Uterus (tissue), 4 donors: ENCODE measurements around the gene PGBD5. TPM values are rescaled to one million over a fixed set of nuclear protein-coding genes. Genes with fewer than 3 reads are reported as not detected.
A peak's percentile ranks its signal among the peaks of the same experiment; 100 is the strongest.

Experiments used
- DNase-seq, 2 donors: peaks; one replicate each; pipeline ENCODE4 v3.0.0-alpha.2; 2019 to 2020
- H3K27ac ChIP-seq, 2 donors: fragments of 200-600 bp; sonication (generic); 1 replicate in 1 of 2; 2 replicates in 1 of 2; pipeline ENCODE4 v1.5.1; 2016 to 2018
- H3K27me3 ChIP-seq, 2 donors: fragments of 200-600 bp; sonication (generic); one replicate each; pipeline ENCODE4 v1.5.1; 2018 to 2019; ENCODE audit warnings: control low read depth in 1 of 2
- H3K36me3 ChIP-seq, 2 donors: fragments of 200-600 bp; sonication (generic); one replicate each; pipeline ENCODE4 v1.5.1; 2019; ENCODE audit warnings: control low read depth in 1 of 2
- H3K4me1 ChIP-seq, 2 donors: fragments of 200-600 bp; sonication (generic); one replicate each; pipeline ENCODE4 v1.5.1; 2018 to 2019; ENCODE audit warnings: control low read depth in 1 of 2
- H3K4me3 ChIP-seq, 2 donors: fragments of 200-600 bp; sonication (generic); 1 replicate in 1 of 2; 2 replicates in 1 of 2; pipeline ENCODE4 v1.5.1; 2018 to 2019; ENCODE audit warnings: mild to moderate bottlenecking in 1 of 2
- H3K9me3 ChIP-seq, 2 donors: fragments of 200-600 bp; sonication (generic); one replicate each; pipeline ENCODE4 v1.5.1; 2019; ENCODE audit warnings: control low read depth in 1 of 2
- POLR2A ChIP-seq, 2 donors: fragments of 450-650 bp; IDR thresholded peaks; one replicate each; pipeline ENCODE4 v1.6.1; 2016; ENCODE audit warnings: antibody characterized with exemption in 2 of 2, mild to moderate bottlenecking in 1 of 2, moderate library complexity in 1 of 2
- intact Hi-C: fragments of 100-400 bp; cut with DNase I; formaldehyde crosslinking; loops from one replicate; pipeline ENCODE4 v1.15.1; 2023; ENCODE audit warnings: low total_unique reads
- total RNA-seq, 4 donors: library from RNA; depleted of rRNA in 3 of 4; stranded (reverse); fragments of >200 nt in 3 of 4; gene quantifications; one replicate each; pipeline versions ENCODE4 v1.1.0 to v1.2.4, GENCODE V29; 2014 to 2023
- TF ChIP-seq, protein P1 (sequence below), 4 experiments: fragments of 200-600 bp in 2 of 4; fragments of 450-650 bp in 2 of 4; sonication (generic) in 2 of 4; IDR thresholded peaks; one replicate each; pipeline ENCODE4 v1.5.1; 2016 to 2019; ENCODE audit warnings: antibody characterized with exemption in 4 of 4, mild to moderate bottlenecking in 2 of 4, moderate library complexity in 1 of 4
- donor health status: DM: yes; HTN: yes; CAD: no.

PGBD5 gene
- total RNA-seq, 4 donors from 2014 or later: under 0.01 to 0.69 (median 0.11) TPM

DNA sequence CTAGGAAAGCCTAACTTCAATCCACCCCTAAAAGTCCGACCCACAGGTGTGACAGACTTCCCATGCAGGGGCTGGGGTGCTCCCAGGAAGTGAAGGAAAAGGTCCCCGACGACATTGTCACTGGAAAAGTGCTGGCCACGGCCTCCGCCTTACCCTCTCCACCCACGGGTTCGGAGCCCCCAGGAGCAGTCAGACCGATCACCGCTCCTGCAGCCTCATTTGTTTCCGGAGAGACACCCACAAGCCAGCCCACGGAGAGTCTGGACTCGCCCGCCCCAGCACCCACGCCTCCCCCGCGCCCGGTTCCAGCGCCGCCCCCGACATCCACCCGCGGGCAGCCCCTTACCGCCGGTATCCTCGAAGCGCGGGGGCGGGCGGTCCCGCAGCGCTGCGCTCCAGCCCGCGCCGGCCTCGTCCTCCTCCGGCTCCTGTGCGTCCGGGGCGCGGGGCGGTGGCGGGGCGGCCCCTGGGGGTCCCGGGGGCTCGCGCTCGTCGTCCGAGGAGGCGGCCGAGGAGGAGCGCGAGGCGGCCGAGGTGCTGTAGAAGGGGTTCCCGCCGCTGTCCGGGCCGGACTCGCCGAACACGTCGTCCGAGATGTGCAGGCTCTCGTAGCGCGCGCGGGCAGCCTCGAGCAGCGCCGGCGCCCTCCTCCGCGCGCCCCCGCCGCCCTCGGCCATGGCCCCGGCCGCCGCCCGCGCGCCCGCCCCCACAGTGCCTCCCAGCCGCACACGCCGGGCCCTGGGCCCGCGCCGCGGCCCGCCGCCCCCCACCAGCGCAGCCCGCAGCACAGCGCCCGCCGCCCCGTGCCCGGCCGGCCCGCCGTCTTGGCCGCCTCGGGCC is 660 bp downstream of the PGBD5 start:
- no peaks in the 10 kb centered on the region for H3K9me3 ChIP-seq
- DNase-seq: no peak
- H3K4me3 ChIP-seq: peak overlapping the region in 1 of 2 donors; percentile 13
- H3K27me3 ChIP-seq: no peaks in the 10 kb centered on the region
- H3K27ac ChIP-seq: no peak overlapping the region
- no peaks in the 10 kb centered on the region for H3K36me3 ChIP-seq
- no peak for TF ChIP-seq POLR2A (IDR thresholded peaks at IDR 0.05)
- TF ChIP-seq, protein P1, sequence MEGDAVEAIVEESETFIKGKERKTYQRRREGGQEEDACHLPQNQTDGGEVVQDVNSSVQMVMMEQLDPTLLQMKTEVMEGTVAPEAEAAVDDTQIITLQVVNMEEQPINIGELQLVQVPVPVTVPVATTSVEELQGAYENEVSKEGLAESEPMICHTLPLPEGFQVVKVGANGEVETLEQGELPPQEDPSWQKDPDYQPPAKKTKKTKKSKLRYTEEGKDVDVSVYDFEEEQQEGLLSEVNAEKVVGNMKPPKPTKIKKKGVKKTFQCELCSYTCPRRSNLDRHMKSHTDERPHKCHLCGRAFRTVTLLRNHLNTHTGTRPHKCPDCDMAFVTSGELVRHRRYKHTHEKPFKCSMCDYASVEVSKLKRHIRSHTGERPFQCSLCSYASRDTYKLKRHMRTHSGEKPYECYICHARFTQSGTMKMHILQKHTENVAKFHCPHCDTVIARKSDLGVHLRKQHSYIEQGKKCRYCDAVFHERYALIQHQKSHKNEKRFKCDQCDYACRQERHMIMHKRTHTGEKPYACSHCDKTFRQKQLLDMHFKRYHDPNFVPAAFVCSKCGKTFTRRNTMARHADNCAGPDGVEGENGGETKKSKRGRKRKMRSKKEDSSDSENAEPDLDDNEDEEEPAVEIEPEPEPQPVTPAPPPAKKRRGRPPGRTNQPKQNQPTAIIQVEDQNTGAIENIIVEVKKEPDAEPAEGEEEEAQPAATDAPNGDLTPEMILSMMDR (IDR thresholded peaks at IDR 0.05): no peak
- H3K4me1 ChIP-seq: peaks cover 0 to 9% of the 10 kb centered on the region in 2 donors
- intact Hi-C loops: no loop called here

DNA sequence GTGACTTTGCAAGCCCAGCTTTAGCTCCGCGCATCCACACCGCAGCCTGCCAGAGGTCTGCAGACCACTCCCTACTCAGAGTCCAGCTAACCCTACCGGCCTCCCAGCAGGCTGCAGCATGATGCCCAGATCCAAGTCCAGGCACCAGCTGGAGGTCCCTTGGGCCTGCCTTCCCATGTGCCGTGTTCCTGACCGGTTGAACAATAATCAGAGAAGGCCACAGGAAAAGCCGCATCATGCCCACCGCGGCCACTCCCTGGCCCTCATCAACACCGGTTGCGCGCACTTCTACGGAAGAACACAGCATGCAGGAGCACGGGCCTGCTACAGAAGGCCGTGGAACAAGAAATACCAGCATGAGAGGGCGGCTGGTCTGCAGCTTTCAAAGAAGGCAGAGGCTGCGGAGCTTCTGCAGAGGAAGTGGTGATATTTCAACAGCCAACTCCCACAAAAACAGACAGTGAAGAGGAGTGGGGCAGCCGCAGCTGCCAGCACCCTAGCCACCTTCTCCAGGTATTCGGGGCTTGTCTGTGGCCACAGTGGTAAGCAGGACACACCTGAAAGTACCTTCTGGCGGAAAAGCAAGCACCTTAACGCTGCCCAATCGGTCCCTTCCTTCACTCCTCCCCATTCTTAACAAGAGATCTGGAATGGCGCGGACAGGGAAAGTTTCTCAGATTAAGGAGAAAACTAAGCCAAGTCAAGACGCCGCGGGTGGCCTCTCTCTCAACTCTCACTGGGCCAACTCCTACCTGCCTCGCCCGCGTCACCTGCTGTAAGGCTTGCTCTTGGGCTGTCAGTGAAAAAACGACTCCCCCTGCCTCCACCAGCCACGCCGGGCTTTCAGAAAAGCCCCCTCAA is 1.5 kb downstream of the PGBD5 start:
- no peaks in the 10 kb centered on the region for H3K27me3 ChIP-seq

DNA sequence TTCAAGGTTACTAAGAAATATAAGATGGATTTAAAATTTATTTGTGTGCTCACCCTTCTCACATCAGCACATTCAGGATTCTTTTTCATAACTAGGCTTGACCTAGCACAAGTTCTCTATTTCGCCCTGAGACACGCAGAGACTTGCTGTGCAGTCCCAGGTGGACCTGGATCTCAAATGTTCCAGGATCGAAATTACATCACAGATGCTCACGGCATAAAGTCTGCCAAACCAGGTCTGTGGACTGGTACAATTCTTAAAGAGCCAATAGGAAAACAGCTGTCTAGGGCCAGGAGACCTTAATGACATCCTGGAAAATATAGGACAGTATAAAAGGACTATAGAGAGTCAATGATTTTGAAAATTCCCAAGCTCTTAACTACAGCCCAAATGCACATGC is 2.2 kb downstream of the PGBD5 start:
- Histone ChIP-seq H3K9me3 (no peaks in the 10 kb centered on the region), H3K27me3 (no peaks in the 10 kb centered on the region), H3K4me1 (peaks cover 0 to 9% of the 10 kb centered on the region in 2 donors), H3K36me3 (no peaks in the 10 kb centered on the region), H3K27ac (no peak overlapping the region), H3K4me3 (no peak overlapping the region)
- intact Hi-C loops: no loop called here
- TF ChIP-seq POLR2A (IDR thresholded peaks at IDR 0.05): no peak
- TF ChIP-seq, protein P1 (IDR thresholded peaks at IDR 0.05): no peak
- no peak for DNase-seq

More for the DNA sequence above, 1.5 kb downstream of the PGBD5 start:
- Histone ChIP-seq H3K36me3 (no peaks in the 10 kb centered on the region), H3K4me1 (peaks cover 0 to 9% of the 10 kb centered on the region in 2 donors), H3K4me3 (peak overlapping the region in 1 of 2 donors; percentile 13), H3K27ac (no peak overlapping the region), H3K9me3 (no peaks in the 10 kb centered on the region)
- intact Hi-C loops: no loop called here
- TF ChIP-seq POLR2A (IDR thresholded peaks at IDR 0.05): no peak
- TF ChIP-seq, protein P1 (IDR thresholded peaks at IDR 0.05): no peak
- no peak for DNase-seq

DNA sequence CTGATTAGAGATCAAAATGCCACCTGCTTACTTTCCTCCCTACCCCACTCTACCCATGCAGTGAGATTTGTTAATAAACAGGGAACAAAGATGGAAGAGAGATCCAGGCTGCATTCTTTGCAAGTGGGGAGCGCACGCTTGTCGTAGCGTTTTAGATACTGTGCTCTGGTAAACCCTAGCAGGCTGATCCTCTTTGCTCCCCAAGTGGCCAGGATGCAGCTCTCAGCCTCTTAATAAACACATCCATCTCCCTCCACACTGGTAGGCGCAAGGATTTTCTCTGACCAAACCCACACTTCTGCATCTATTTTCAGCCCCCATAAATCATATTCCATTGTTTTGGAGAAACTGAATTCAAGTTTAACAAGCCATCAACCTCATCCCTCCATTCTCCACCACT is 2.9 kb downstream of the PGBD5 start:
- TF ChIP-seq, protein P1 (IDR thresholded peaks at IDR 0.05): no peak
- no peak for TF ChIP-seq POLR2A (IDR thresholded peaks at IDR 0.05)
- no peaks in the 10 kb centered on the region for H3K27me3 ChIP-seq
- H3K4me1 ChIP-seq: peaks cover 0 to 9% of the 10 kb centered on the region in 2 donors
- H3K4me3 ChIP-seq: no peak overlapping the region
- H3K9me3 ChIP-seq: no peaks in the 10 kb centered on the region
- H3K36me3 ChIP-seq: no peaks in the 10 kb centered on the region
- H3K27ac ChIP-seq: no peak overlapping the region
- intact Hi-C loops: no loop called here
- DNase-seq: no peak
